Natural killer cell (primary cell): ENCODE measurements around the gene RIMBP2. TPM values are rescaled to one million over a fixed set of nuclear protein-coding genes. Genes with fewer than 3 reads are reported as not detected.

Experiments
- ATAC-seq, 3 donors: fragments of 150-1000 bp in 2 of 3; fragments of 200-7000 bp in 1 of 3; cut with Tn5 transposase; 1 replicate in 1 of 3; 2 replicates in 2 of 3; pipeline ENCODE4 v1.10.0; 2021; ENCODE audit warnings: mild to moderate bottlenecking in 2 of 3, moderate library complexity in 2 of 3
- DNase-seq, 2 donors: peaks; one replicate each; pipeline versions ENCODE4 v3.0.0 to v3.0.0-alpha.2; 2013 to 2021; ENCODE audit warnings: mixed read lengths in 1 of 2
- H3K27ac ChIP-seq: one replicate; pipeline ENCODE4 v1.5.1; 2013; ENCODE audit warnings: mild to moderate bottlenecking, low read length
- H3K27me3 ChIP-seq: one replicate; pipeline ENCODE4 v1.6.1; 2013; ENCODE audit warnings: low read length; ENCODE audit not compliant: control insufficient read depth, insufficient read depth
- H3K36me3 ChIP-seq: one replicate; pipeline ENCODE4 v1.6.1; 2013; ENCODE audit warnings: low read length; ENCODE audit not compliant: control insufficient read depth, insufficient read depth
- H3K4me1 ChIP-seq: one replicate; pipeline ENCODE4 v1.6.1; 2013; ENCODE audit warnings: low read length; ENCODE audit not compliant: control insufficient read depth, insufficient read depth
- H3K4me3 ChIP-seq: one replicate; pipeline ENCODE4 v1.5.1; 2013; ENCODE audit warnings: low read length
- H3K9me3 ChIP-seq: one replicate; pipeline ENCODE4 v1.6.1; 2013; ENCODE audit warnings: low read length; ENCODE audit not compliant: control insufficient read depth, insufficient read depth
- H3K27ac Mint-ChIP-seq, 2 donors: one replicate each; pipeline ENCODE4 v1.8.0; 2022; ENCODE audit warnings: mild to moderate bottlenecking in 2 of 2, mixed read lengths in 2 of 2, moderate library complexity in 1 of 2
- H3K27me3 Mint-ChIP-seq, 2 donors: one replicate each; pipeline ENCODE4 v1.8.0; 2022; ENCODE audit warnings: low read depth in 2 of 2, mixed read lengths in 2 of 2
- H3K36me3 Mint-ChIP-seq: one replicate; pipeline ENCODE4 v1.8.0; 2022; ENCODE audit warnings: mixed read lengths
- H3K4me1 Mint-ChIP-seq, 2 donors: one replicate each; pipeline ENCODE4 v1.8.0; 2022; ENCODE audit warnings: mixed read lengths in 2 of 2
- H3K4me3 Mint-ChIP-seq: one replicate; pipeline ENCODE4 v1.8.0; 2022; ENCODE audit warnings: mild to moderate bottlenecking, moderate library complexity, mixed read lengths
- H3K9me3 Mint-ChIP-seq, 2 donors: one replicate each; pipeline ENCODE4 v1.8.0; 2022; ENCODE audit warnings: mixed read lengths in 2 of 2
- CTCF ChIP-seq: fragments of 200-600 bp; IDR thresholded peaks from one replicate; pipeline ENCODE4 v1.8.0; 2022; ENCODE audit warnings: antibody characterized with exemption
- WGBS: methylation state at CpG from one replicate; pipeline ENCODE4 v1.1.7; 2013; ENCODE audit warnings: missing lambda C conversion rate; ENCODE audit not compliant: insufficient coverage; 5-methylcytosine and 5-hydroxymethylcytosine counted together
- intact Hi-C: fragments of 100-400 bp; cut with micrococcal nuclease; formaldehyde crosslinking; loops from one replicate; pipeline ENCODE4 v1.14.2; 2022
- total RNA-seq, 4 donors: library from RNA; stranded (reverse); fragments of 120-200 nt in 1 of 4; gene quantifications; one replicate each; pipeline versions ENCODE4 v1.2.3 to v1.2.4, GENCODE V29; 2013 to 2022

RIMBP2 gene
- total RNA-seq, 3 donors from 2014 or later (not counting 1 experiment from before 2014, with no cell fraction given) = not detected

- H3K27me3 ChIP-seq = no peaks in the 10 kb centered on the region
- intact Hi-C loops = no loop called here
- H3K4me1 ChIP-seq = no peaks in the 10 kb centered on the region
- H3K27ac ChIP-seq = no peak overlapping the region
- DNase-seq (no peak), ATAC-seq (no peak)
- TF ChIP-seq CTCF = no peak
- H3K36me3 ChIP-seq = no peaks in the 10 kb centered on the region
- H3K4me3 ChIP-seq = no peak overlapping the region
- Mint-ChIP-seq H3K4me1 (no peaks in the 10 kb centered on the region), H3K27me3 (peaks cover 0 to 13% of the 10 kb centered on the region in 2 donors), H3K27ac (no peak overlapping the region), H3K4me3 (no peak overlapping the region), H3K9me3 (peaks cover 0 to 2% of the 10 kb centered on the region in 2 donors), H3K36me3 (no peaks in the 10 kb centered on the region)
- 61% methylated on average over 2 of the region's 2 CpGs for WGBS
- H3K9me3 ChIP-seq = no peaks in the 10 kb centered on the region
Observed at GRCh38 chr12:130527239-130527638, 188.9 kb downstream of the RIMBP2 start.

- Histone ChIP-seq H3K36me3 (no peaks in the 10 kb centered on the region), H3K27ac (no peak overlapping the region), H3K4me3 (no peak overlapping the region), H3K4me1 (no peaks in the 10 kb centered on the region), H3K27me3 (no peaks in the 10 kb centered on the region), H3K9me3 (no peaks in the 10 kb centered on the region)
- H3K27me3 Mint-ChIP-seq = peaks cover 0 to 13% of the 10 kb centered on the region in 2 donors
- no peak for DNase-seq
- intact Hi-C loops = no loop called here
- TF ChIP-seq CTCF = no peak
- H3K9me3 Mint-ChIP-seq = peaks cover 0 to 2% of the 10 kb centered on the region in 2 donors
- WGBS = 5% methylated on average over 6 of the region's 6 CpGs
- no peaks in the 10 kb centered on the region for H3K4me1 Mint-ChIP-seq
- ATAC-seq = no peak
- H3K36me3 Mint-ChIP-seq = no peaks in the 10 kb centered on the region
- H3K27ac Mint-ChIP-seq = no peak overlapping the region
- H3K4me3 Mint-ChIP-seq = no peak overlapping the region
Observed at GRCh38 chr12:130526813-130527212, 189.3 kb downstream of the RIMBP2 start.

- Histone ChIP-seq H3K4me3 (no peak overlapping the region), H3K27ac (no peak overlapping the region), H3K4me1 (no peaks in the 10 kb centered on the region), H3K36me3 (no peaks in the 10 kb centered on the region), H3K9me3 (no peaks in the 10 kb centered on the region), H3K27me3 (no peaks in the 10 kb centered on the region)
- WGBS = 74% methylated on average over 7 of the region's 10 CpGs
- Mint-ChIP-seq H3K9me3 (peaks cover 0 to 2% of the 10 kb centered on the region in 2 donors), H3K4me3 (no peak overlapping the region), H3K27me3 (peaks cover 0 to 13% of the 10 kb centered on the region in 2 donors), H3K27ac (no peak overlapping the region), H3K36me3 (no peaks in the 10 kb centered on the region), H3K4me1 (no peaks in the 10 kb centered on the region)
- intact Hi-C loops = no loop called here
- no peak for ATAC-seq
- no peak for DNase-seq
- no peak for TF ChIP-seq CTCF
Observed at GRCh38 chr12:130525384-130526172, 190.5 kb downstream of the RIMBP2 start.

GRCh38 chr12:130524759-130525158 lies 191.3 kb downstream of the RIMBP2 start:
- H3K4me1 Mint-ChIP-seq = no peaks in the 10 kb centered on the region
- no peak overlapping the region for H3K27ac Mint-ChIP-seq
- intact Hi-C loops = no loop called here
- WGBS = 70% methylated on average over 8 of the region's 8 CpGs
- Histone ChIP-seq H3K27ac (no peak overlapping the region), H3K9me3 (no peaks in the 10 kb centered on the region), H3K27me3 (no peaks in the 10 kb centered on the region), H3K36me3 (no peaks in the 10 kb centered on the region), H3K4me3 (no peak overlapping the region), H3K4me1 (no peaks in the 10 kb centered on the region)
- H3K4me3 Mint-ChIP-seq = no peak overlapping the region
- TF ChIP-seq CTCF = no peak
- DNase-seq (no peak), ATAC-seq (no peak)
- H3K27me3 Mint-ChIP-seq = peaks cover 0 to 13% of the 10 kb centered on the region in 2 donors
- no peaks in the 10 kb centered on the region for H3K36me3 Mint-ChIP-seq
- peaks cover 0 to 2% of the 10 kb centered on the region in 2 donors for H3K9me3 Mint-ChIP-seq
